ENCODE data around the gene SHTN1. TPM values are rescaled to one million over a fixed set of nuclear protein-coding genes. Genes with fewer than 3 reads are reported as not detected.

SHTN1 gene
- total RNA-seq, 2 donors from 2014 or later = 19.7 to 45.8 TPM

DNA sequence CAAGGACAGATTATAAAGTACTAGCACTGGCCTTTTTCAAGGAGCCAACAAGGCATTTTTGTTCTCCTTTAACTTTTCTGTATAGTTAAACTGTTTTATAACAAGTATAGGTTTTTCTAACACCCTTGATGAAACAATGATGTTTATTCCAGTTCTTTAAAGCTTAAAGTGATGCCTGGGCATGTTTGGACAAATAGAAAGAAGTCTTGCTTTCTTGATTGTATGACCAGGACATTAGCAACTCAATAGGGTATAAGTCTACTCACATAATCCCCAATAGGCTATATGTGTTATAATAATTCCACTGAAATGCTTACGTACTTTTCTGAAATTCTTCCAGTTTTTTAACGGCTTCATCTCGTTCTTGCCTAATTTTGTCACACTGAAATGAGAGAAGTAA lies 36.7 kb downstream of the SHTN1 start:
- Histone ChIP-seq H3K4me3 (no peak overlapping the region), H3K27me3 (replicated peaks; ENCODE audit: insufficient read depth) (no peaks in the 10 kb centered on the region), H3K4me1 (replicated peaks) (no peaks in the 10 kb centered on the region), H3K9me3 (no peaks in the 10 kb centered on the region), H3K36me3 (no peaks in the 10 kb centered on the region), H3K27ac (no peak overlapping the region)
- 64% methylated on average over 3 of the region's 3 CpGs for WGBS
- no peak for TF ChIP-seq POLR2A (IDR thresholded peaks at IDR 0.05)
- TF ChIP-seq CTCF (IDR thresholded peaks at IDR 0.05) = no peak
- no peak for TF ChIP-seq POLR2AphosphoS5 (IDR thresholded peaks at IDR 0.05)
- no peak for DNase-seq (ENCODE audit: low spot score)
- intact Hi-C loops (cut with DNase I) = no loop called here

DNA sequence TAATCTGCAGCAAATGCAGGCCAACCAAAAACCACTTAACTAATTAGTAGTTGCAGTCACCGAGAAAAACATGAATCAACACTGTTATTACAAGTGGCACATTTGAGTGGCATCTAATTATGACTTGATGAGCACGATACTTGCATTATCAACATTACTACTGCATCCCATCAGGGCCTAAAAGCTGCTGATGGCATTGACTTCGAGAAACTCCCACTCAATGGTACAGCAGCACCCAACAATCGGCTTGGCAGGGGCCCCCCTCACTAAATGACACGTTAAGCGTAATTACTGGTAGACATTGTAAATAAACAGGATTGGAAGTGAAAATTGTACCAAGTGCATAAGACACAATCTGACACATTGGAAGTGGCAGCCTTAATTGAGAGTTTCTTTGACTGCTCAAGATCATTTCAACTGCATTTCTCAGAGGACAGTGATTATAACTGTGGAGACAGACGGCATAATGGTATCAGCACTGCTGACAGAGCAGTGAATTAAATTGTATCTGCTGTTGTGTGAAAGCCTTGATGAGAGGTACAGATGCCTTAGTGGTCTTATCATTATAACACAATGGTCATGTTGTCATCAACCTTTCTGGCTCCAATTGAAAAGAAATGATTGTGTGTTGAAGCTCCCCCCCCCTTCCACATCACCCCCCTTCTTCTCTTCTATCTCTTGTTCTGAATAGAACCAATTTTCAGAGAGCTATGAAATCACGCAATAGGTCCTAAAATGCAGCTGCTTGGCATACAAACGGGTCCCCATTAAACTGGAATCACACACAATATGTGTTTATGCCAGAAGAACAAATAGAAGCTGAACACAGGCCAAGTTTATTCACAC lies 43.4 kb downstream of the SHTN1 start:
- 78% methylated on average over 9 of the region's 9 CpGs for WGBS
- intact Hi-C loops (cut with DNase I) = no loop called here
- Histone ChIP-seq H3K9me3 (no peaks in the 10 kb centered on the region), H3K27ac (no peak overlapping the region), H3K4me1 (replicated peaks) (no peaks in the 10 kb centered on the region), H3K4me3 (no peak overlapping the region), H3K27me3 (replicated peaks; ENCODE audit: insufficient read depth) (no peaks in the 10 kb centered on the region), H3K36me3 (no peaks in the 10 kb centered on the region)
- TF ChIP-seq CTCF (IDR thresholded peaks at IDR 0.05) = no peak
- TF ChIP-seq POLR2A (IDR thresholded peaks at IDR 0.05) = no peak
- TF ChIP-seq POLR2AphosphoS5 (IDR thresholded peaks at IDR 0.05) = no peak
- DNase-seq (ENCODE audit: low spot score) = no peak

DNA sequence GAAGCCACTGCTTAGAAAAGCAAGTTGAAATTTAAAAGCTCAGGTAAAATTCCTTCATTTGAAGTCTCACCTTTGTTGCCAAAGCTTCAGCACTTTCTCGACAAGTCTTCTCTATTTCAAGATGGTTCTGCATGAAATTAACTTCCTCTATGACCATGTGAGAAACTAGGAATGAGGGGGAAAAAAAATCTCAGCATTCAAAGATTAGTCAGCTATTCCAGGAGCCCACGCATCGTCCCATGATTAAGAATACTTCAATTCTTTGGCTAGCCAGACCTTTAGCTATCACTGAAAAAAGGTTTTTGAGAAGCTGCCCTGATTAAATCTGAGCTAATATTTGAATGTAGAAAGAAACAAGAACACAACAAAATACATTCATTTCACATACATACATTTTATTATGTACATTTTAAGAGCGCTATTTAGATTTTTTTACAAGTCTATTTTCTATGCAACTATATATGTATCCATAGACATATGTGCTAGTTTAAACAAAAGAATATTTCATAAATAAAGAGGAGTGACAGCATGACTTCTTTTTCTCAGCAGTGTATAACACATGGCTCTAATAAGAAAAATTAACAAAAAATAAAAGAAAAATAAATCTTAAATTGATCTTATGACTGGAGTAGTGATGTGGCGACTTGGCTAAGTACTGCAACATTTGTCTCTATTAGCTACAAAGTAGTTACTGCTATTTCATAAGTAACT lies 44.8 kb downstream of the SHTN1 start:
- WGBS = 91% methylated on average over 5 of the region's 5 CpGs

GRCh38 chr10:116952729-116953128 lies 52.3 kb downstream of the SHTN1 start:
- Histone ChIP-seq H3K4me1 (replicated peaks) (no peaks in the 10 kb centered on the region), H3K36me3 (no peaks in the 10 kb centered on the region), H3K27ac (no peak overlapping the region), H3K4me3 (no peak overlapping the region), H3K27me3 (replicated peaks; ENCODE audit: insufficient read depth) (no peaks in the 10 kb centered on the region), H3K9me3 (no peaks in the 10 kb centered on the region)
- no peak for TF ChIP-seq POLR2AphosphoS5 (IDR thresholded peaks at IDR 0.05)
- TF ChIP-seq CTCF (IDR thresholded peaks at IDR 0.05) = no peak
- TF ChIP-seq POLR2A (IDR thresholded peaks at IDR 0.05) = no peak
- WGBS = 44% methylated on average over 1 of the region's 1 CpG
- intact Hi-C loops (cut with DNase I) = no loop called here
- DNase-seq (ENCODE audit: low spot score) = no peak

More for the DNA sequence above, 44.8 kb downstream of the SHTN1 start:
- Histone ChIP-seq H3K27ac (no peak overlapping the region), H3K4me1 (replicated peaks) (no peaks in the 10 kb centered on the region), H3K36me3 (no peaks in the 10 kb centered on the region), H3K4me3 (no peak overlapping the region), H3K27me3 (replicated peaks; ENCODE audit: insufficient read depth) (no peaks in the 10 kb centered on the region), H3K9me3 (no peaks in the 10 kb centered on the region)
- TF ChIP-seq POLR2AphosphoS5 (IDR thresholded peaks at IDR 0.05) (no peak), POLR2A (IDR thresholded peaks at IDR 0.05) (no peak), CTCF (IDR thresholded peaks at IDR 0.05) (no peak)
- intact Hi-C loops (cut with DNase I) = no loop called here
- DNase-seq (ENCODE audit: low spot score) = no peak
